ENCODE results near the gene LNX2. TPM values are rescaled to one million over a fixed set of nuclear protein-coding genes. Genes with fewer than 3 reads are reported as not detected.

Gene LNX2
- total RNA-seq, 1 experiment from 2014 or later: 6.4 TPM

DNA sequence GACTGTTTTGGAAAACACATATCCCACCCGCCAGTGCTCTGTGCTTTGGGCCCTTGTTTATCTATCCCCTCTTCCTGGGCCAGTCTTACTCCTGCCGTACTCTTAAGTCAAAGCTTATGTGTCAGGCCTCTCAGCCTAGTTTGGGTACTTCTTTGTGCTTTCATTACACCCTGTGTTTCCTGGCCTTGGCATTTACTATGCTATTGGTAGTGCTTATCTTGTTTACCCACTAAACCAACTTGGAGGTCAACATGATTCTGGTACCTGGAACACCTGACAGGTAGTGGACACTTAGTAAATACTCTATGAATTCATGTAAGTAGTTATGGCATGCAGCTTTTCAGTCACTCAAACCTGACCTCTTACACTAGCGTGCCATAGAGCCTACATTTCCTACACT is 3.7 kb upstream of the LNX2 start:
- H3K4me3 ChIP-seq (ENCODE audit: low read depth, low read length, poor library complexity, severe bottlenecking): no peak overlapping the region
- DNase-seq (ENCODE audit: low spot score): no peak
- intact Hi-C loops (cut with micrococcal nuclease; ENCODE audit: unreplicated experiment): no loop called here
- POLR2A ChIA-PET (ENCODE audit: low non-redundant PET): no interaction called here
- no peaks in the 10 kb centered on the region for H3K27me3 ChIP-seq (replicated peaks; ENCODE audit: insufficient read depth, low read depth, low read length, poor library complexity)
- peaks cover 14% of the 10 kb centered on the region for H3K4me1 ChIP-seq (ENCODE audit: insufficient read depth, low read length, poor library complexity, severe bottlenecking)
- H3K9me3 ChIP-seq (ENCODE audit: low read depth, low read length, poor library complexity, severe bottlenecking): no peaks in the 10 kb centered on the region
- TF ChIP-seq EZH2 (IDR thresholded peaks at IDR 0.05; ENCODE audit: borderline replicate concordance, low read depth, low read length, poor library complexity, severe bottlenecking): no peak
- TF ChIP-seq, protein P1, sequence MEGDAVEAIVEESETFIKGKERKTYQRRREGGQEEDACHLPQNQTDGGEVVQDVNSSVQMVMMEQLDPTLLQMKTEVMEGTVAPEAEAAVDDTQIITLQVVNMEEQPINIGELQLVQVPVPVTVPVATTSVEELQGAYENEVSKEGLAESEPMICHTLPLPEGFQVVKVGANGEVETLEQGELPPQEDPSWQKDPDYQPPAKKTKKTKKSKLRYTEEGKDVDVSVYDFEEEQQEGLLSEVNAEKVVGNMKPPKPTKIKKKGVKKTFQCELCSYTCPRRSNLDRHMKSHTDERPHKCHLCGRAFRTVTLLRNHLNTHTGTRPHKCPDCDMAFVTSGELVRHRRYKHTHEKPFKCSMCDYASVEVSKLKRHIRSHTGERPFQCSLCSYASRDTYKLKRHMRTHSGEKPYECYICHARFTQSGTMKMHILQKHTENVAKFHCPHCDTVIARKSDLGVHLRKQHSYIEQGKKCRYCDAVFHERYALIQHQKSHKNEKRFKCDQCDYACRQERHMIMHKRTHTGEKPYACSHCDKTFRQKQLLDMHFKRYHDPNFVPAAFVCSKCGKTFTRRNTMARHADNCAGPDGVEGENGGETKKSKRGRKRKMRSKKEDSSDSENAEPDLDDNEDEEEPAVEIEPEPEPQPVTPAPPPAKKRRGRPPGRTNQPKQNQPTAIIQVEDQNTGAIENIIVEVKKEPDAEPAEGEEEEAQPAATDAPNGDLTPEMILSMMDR (conservative IDR thresholded peaks at IDR 0.05; ENCODE audit: low read depth, low read length): no peak
- H3K27ac ChIP-seq (ENCODE audit: low read depth, low read length, poor library complexity, severe bottlenecking): no peak overlapping the region
- no TSS peak for BruUV-seq (replicated peaks)
- CTCF ChIA-PET: no interaction called here
- H3K36me3 ChIP-seq (ENCODE audit: insufficient read depth, low read length, poor library complexity, severe bottlenecking): peaks cover 23% of the 10 kb centered on the region

DNA sequence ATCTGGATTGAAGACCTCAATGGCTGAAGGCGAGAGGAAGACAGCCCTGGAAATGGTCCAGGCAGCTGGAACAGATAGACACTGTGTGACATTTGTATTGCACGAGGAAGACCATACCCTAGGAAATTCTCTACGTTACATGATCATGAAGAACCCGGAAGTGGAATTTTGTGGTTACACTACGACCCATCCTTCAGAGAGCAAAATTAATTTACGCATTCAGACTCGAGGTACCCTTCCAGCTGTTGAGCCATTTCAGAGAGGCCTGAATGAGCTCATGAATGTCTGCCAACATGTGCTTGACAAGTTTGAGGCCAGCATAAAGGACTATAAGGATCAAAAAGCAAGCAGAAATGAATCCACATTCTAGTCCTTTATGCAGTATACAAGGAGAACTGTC is 2.6 kb upstream of the LNX2 start:
- no peaks in the 10 kb centered on the region for H3K9me3 ChIP-seq (ENCODE audit: low read depth, low read length, poor library complexity, severe bottlenecking)
- TSS peak; percentile 64 for BruUV-seq (replicated peaks)
- CTCF ChIA-PET: no interaction called here
- no peak for DNase-seq (ENCODE audit: low spot score)
- H3K27me3 ChIP-seq (replicated peaks; ENCODE audit: insufficient read depth, low read depth, low read length, poor library complexity): no peaks in the 10 kb centered on the region
- TF ChIP-seq EZH2 (IDR thresholded peaks at IDR 0.05; ENCODE audit: borderline replicate concordance, low read depth, low read length, poor library complexity, severe bottlenecking): no peak
- TF ChIP-seq, protein P1 (conservative IDR thresholded peaks at IDR 0.05; ENCODE audit: low read depth, low read length): no peak
- peaks cover 15% of the 10 kb centered on the region for H3K4me1 ChIP-seq (ENCODE audit: insufficient read depth, low read length, poor library complexity, severe bottlenecking)
- peak overlapping the region; percentile 96 for H3K4me3 ChIP-seq (ENCODE audit: low read depth, low read length, poor library complexity, severe bottlenecking)
- POLR2A ChIA-PET (ENCODE audit: low non-redundant PET): no interaction called here
- no peak overlapping the region for H3K27ac ChIP-seq (ENCODE audit: low read depth, low read length, poor library complexity, severe bottlenecking)
- peaks cover 23% of the 10 kb centered on the region for H3K36me3 ChIP-seq (ENCODE audit: insufficient read depth, low read length, poor library complexity, severe bottlenecking)
- intact Hi-C loops (cut with micrococcal nuclease; ENCODE audit: unreplicated experiment): no loop called here

DNA sequence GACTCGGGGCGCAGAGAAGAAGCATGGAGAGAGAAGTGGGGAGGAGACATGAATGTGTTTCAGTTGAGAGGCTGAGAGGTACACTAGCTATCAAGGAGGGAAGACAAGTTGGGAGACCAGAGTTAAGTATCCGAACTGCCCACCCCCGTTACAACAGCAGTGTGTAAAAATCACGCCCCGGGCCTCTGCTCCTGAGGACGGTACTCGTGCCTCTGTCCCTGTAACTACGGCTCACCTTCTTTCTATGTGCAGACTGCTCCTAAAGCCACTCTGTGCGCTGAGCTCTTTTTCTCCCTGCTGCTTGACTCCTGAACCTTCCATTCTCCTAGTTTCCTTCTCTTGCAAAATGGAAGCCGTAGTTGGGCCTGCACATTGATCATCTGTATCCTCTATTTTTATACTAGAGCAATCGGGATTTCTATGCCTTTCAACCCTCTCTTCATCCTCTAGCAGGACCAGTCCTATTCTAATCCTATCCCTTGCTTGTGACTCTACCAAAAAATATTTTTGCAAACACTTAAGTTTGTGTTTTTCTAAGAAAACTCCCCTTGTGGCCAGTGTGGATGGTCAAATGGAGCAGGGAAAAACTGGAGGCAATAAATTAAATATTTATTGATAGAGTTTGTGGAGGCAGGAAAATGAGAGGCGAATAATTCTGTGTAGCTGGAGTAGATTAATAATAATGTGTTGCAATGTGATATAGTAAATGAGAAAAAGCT is 1.9 kb upstream of the LNX2 start:
- peaks cover 15% of the 10 kb centered on the region for H3K4me1 ChIP-seq (ENCODE audit: insufficient read depth, low read length, poor library complexity, severe bottlenecking)
- peaks cover 23% of the 10 kb centered on the region for H3K36me3 ChIP-seq (ENCODE audit: insufficient read depth, low read length, poor library complexity, severe bottlenecking)
- no peaks in the 10 kb centered on the region for H3K9me3 ChIP-seq (ENCODE audit: low read depth, low read length, poor library complexity, severe bottlenecking)
- peak overlapping the region; percentile 90 for H3K27ac ChIP-seq (ENCODE audit: low read depth, low read length, poor library complexity, severe bottlenecking)
- intact Hi-C loops (cut with micrococcal nuclease; ENCODE audit: unreplicated experiment): no loop called here
- peak; percentile 29 for DNase-seq (ENCODE audit: low spot score)
- H3K27me3 ChIP-seq (replicated peaks; ENCODE audit: insufficient read depth, low read depth, low read length, poor library complexity): no peaks in the 10 kb centered on the region
- no TSS peak for BruUV-seq (replicated peaks)
- peak overlapping the region; percentile 96 for H3K4me3 ChIP-seq (ENCODE audit: low read depth, low read length, poor library complexity, severe bottlenecking)
- POLR2A ChIA-PET (ENCODE audit: low non-redundant PET): no interaction called here
- no peak for TF ChIP-seq EZH2 (IDR thresholded peaks at IDR 0.05; ENCODE audit: borderline replicate concordance, low read depth, low read length, poor library complexity, severe bottlenecking)
- TF ChIP-seq, protein P1 (conservative IDR thresholded peaks at IDR 0.05; ENCODE audit: low read depth, low read length): no peak; the same call in 1 of the 2 replicates
- CTCF ChIA-PET: no interaction called here

Measured in A673 (cell line).